ENCODE results near the gene ARHGAP10.

DNA sequence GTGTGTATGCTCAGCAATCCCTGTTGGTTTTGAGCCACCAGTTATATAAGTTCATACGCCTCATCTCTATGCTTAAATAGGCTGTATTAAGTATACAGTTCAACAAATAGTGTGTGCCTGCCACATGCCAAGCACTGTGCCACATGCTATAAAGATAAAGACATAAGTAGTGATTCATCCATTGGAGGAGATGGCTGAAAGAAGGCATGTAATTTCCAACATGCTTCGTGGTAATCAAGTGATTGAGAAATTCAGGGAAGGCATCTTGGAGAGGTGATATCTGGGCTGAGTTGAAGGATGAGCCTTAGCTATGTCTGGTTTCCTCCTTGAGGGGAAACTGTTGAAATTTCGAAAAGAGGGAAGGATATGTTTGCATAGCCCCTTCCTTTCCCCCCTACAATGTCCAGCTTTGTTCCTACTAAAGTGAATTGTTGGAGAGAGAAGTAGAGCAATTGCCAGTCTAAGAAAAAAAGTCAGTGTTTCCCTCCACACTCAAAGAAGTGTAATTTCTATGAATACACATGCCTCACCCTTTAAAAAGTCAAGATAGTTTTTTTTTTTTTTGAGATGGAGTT lies 96.5 kb downstream of the ARHGAP10 start:
- TF ChIP-seq, protein P1, sequence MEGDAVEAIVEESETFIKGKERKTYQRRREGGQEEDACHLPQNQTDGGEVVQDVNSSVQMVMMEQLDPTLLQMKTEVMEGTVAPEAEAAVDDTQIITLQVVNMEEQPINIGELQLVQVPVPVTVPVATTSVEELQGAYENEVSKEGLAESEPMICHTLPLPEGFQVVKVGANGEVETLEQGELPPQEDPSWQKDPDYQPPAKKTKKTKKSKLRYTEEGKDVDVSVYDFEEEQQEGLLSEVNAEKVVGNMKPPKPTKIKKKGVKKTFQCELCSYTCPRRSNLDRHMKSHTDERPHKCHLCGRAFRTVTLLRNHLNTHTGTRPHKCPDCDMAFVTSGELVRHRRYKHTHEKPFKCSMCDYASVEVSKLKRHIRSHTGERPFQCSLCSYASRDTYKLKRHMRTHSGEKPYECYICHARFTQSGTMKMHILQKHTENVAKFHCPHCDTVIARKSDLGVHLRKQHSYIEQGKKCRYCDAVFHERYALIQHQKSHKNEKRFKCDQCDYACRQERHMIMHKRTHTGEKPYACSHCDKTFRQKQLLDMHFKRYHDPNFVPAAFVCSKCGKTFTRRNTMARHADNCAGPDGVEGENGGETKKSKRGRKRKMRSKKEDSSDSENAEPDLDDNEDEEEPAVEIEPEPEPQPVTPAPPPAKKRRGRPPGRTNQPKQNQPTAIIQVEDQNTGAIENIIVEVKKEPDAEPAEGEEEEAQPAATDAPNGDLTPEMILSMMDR (IDR thresholded peaks at IDR 0.05), result no peak
- no peak for TF ChIP-seq POLR2A (IDR thresholded peaks at IDR 0.05)

Measured in Peyer's patch (tissue), 4 donors.